Measurements from ENCODE around the gene CLASRP. TPM values are rescaled to one million over a fixed set of nuclear protein-coding genes. Genes with fewer than 3 reads are reported as not detected.

The CLASRP gene
- total and polyA plus RNA-seq, 9 of the 15 experiments (the other 6 are each of a cell fraction or from before 2014, with no cell fraction given) = 0.94 to 86.3 (median 44.0) TPM

DNA sequence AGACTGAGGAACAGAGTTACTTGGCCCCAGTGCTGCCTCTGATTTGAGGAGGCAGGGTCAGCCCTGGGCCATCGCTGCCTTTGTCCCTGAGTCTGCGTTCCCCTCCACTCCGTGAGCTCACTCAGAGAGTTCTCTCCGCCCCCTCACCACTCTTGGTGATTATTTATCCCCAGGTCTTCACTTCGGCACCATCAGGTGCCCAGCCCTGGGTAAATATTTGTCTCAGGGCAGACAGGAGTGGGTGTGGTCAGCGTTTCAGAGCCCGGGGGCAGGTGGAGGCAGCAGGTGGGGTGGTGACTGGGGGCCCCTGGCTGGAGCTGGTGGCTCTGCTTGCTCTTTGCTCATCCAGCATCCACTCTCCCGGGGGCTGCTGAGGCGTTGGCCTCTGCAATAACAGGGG, 74.8 kb downstream of the CLASRP start:
- Histone ChIP-seq H3K79me2 (ENCODE audit: control insufficient read depth, insufficient read depth, low read length) (peaks cover 85% of the 10 kb centered on the region), H3K27me3 (ENCODE audit: control insufficient read depth in 2 of 2, insufficient read depth in 2 of 2, low read length in 2 of 2) (no peaks in the 10 kb centered on the region), H3K4me2 (ENCODE audit: insufficient read depth, low read length) (no peak overlapping the region), H3K4me3 (no peak overlapping the region), H3K9me3 (replicated peaks; ENCODE audit: control insufficient read depth, insufficient read depth, low read depth, low read length) (no peaks in the 10 kb centered on the region), H2AFZ (ENCODE audit: low read depth, low read length) (no peak overlapping the region), H3K9me1 (ENCODE audit: control insufficient read depth, insufficient read depth, low read length) (peaks cover 5% of the 10 kb centered on the region), H4K20me1 (replicated peaks; ENCODE audit: control insufficient read depth, insufficient read depth, low read length) (peaks cover 34% of the 10 kb centered on the region), H3K36me3 (ENCODE audit: control insufficient read depth, insufficient read depth, low read length) (peaks cover 23% of the 10 kb centered on the region; the same call in 2 of the 3 replicates), H3K4me1 (replicated peaks in 1 of 2; ENCODE audit: control insufficient read depth in 2 of 2, insufficient read depth in 2 of 2, low read length in 2 of 2) (peaks cover 8 to 38% of the 10 kb centered on the region in 2 experiments; a peak in 4 of 5 replicates), H3K9ac (ENCODE audit: insufficient read depth in 1 of 2, low read depth in 2 of 2, low read length in 2 of 2) (no peak overlapping the region), H3K27ac (ENCODE audit: extremely low read depth, low read depth, low read length) (no peak overlapping the region)
- ChIA-PET POLR2A (interaction anchor here (1.4 to 1.5 kb wide), 2 partner anchors 10 to 13 kb away, joined by 4 to 6 read pairs; no protein-coding TSS in a partner anchor), CTCF (ENCODE audit: low intra/inter-chr PET ratio) (no interaction called here)
- FAIRE-seq (no peak), ATAC-seq (no peak), DNase-seq (ENCODE audit: extremely low read depth in 1 of 4, low spot score in 3 of 4) (no peak)
- BruUV-seq (replicated peaks) = no TSS peak
- 70% methylated on average over 9 of the region's 9 CpGs for WGBS (ENCODE audit: insufficient coverage, low coverage, missing lambda C conversion rate)
- intact Hi-C loops (cut with micrococcal nuclease) (no loop called here), in situ Hi-C loops (cut with MboI) (no loop called here)
- TF ChIP-seq JUND (IDR thresholded peaks at IDR 0.05; ENCODE audit: borderline replicate concordance, low read depth, low read length) = no peak
- no peak for TF ChIP-seq JUND (tag; IDR thresholded peaks at IDR 0.05; ENCODE audit: borderline replicate concordance, low read depth, low read length)
- no peak for TF ChIP-seq BRD4 (IDR thresholded peaks at IDR 0.05)
- TF ChIP-seq DIDO1 (tag; IDR thresholded peaks at IDR 0.05; ENCODE audit: low read depth) = no peak
- no peak for TF ChIP-seq ZNF766 (CRISPR knock-in tag; conservative IDR thresholded peaks at IDR 0.05)
- TF ChIP-seq, protein P1, sequence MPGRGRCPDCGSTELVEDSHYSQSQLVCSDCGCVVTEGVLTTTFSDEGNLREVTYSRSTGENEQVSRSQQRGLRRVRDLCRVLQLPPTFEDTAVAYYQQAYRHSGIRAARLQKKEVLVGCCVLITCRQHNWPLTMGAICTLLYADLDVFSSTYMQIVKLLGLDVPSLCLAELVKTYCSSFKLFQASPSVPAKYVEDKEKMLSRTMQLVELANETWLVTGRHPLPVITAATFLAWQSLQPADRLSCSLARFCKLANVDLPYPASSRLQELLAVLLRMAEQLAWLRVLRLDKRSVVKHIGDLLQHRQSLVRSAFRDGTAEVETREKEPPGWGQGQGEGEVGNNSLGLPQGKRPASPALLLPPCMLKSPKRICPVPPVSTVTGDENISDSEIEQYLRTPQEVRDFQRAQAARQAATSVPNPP (IDR thresholded peaks at IDR 0.05; ENCODE audit: borderline replicate concordance, insufficient read depth, insufficient read length) = no peak
- no peak for TF ChIP-seq ARHGAP35 (IDR thresholded peaks at IDR 0.05; ENCODE audit: partially characterized antibody)
- TF ChIP-seq, protein P2, sequence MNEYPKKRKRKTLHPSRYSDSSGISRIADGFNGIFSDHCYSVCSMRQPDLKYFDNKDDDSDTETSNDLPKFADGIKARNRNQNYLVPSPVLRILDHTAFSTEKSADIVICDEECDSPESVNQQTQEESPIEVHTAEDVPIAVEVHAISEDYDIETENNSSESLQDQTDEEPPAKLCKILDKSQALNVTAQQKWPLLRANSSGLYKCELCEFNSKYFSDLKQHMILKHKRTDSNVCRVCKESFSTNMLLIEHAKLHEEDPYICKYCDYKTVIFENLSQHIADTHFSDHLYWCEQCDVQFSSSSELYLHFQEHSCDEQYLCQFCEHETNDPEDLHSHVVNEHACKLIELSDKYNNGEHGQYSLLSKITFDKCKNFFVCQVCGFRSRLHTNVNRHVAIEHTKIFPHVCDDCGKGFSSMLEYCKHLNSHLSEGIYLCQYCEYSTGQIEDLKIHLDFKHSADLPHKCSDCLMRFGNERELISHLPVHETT (CRISPR knock-in tag; conservative IDR thresholded peaks at IDR 0.05 in 1 of 2, IDR thresholded peaks at IDR 0.05 in 1 of 2) = no peak
- TF ChIP-seq, protein P3, sequence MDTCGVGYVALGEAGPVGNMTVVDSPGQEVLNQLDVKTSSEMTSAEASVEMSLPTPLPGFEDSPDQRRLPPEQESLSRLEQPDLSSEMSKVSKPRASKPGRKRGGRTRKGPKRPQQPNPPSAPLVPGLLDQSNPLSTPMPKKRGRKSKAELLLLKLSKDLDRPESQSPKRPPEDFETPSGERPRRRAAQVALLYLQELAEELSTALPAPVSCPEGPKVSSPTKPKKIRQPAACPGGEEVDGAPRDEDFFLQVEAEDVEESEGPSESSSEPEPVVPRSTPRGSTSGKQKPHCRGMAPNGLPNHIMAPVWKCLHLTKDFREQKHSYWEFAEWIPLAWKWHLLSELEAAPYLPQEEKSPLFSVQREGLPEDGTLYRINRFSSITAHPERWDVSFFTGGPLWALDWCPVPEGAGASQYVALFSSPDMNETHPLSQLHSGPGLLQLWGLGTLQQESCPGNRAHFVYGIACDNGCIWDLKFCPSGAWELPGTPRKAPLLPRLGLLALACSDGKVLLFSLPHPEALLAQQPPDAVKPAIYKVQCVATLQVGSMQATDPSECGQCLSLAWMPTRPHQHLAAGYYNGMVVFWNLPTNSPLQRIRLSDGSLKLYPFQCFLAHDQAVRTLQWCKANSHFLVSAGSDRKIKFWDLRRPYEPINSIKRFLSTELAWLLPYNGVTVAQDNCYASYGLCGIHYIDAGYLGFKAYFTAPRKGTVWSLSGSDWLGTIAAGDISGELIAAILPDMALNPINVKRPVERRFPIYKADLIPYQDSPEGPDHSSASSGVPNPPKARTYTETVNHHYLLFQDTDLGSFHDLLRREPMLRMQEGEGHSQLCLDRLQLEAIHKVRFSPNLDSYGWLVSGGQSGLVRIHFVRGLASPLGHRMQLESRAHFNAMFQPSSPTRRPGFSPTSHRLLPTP (IDR thresholded peaks at IDR 0.05; ENCODE audit: borderline replicate concordance, extremely low read depth, insufficient read length) = no peak
- TF ChIP-seq, protein P4, sequence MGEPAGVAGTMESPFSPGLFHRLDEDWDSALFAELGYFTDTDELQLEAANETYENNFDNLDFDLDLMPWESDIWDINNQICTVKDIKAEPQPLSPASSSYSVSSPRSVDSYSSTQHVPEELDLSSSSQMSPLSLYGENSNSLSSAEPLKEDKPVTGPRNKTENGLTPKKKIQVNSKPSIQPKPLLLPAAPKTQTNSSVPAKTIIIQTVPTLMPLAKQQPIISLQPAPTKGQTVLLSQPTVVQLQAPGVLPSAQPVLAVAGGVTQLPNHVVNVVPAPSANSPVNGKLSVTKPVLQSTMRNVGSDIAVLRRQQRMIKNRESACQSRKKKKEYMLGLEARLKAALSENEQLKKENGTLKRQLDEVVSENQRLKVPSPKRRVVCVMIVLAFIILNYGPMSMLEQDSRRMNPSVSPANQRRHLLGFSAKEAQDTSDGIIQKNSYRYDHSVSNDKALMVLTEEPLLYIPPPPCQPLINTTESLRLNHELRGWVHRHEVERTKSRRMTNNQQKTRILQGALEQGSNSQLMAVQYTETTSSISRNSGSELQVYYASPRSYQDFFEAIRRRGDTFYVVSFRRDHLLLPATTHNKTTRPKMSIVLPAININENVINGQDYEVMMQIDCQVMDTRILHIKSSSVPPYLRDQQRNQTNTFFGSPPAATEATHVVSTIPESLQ (CRISPR knock-in tag; IDR thresholded peaks at IDR 0.05) = no peak
- TF ChIP-seq XRCC4 (IDR thresholded peaks at IDR 0.05; ENCODE audit: extremely low read depth, insufficient read depth, insufficient read length) = no peak
- TF ChIP-seq, protein P5, sequence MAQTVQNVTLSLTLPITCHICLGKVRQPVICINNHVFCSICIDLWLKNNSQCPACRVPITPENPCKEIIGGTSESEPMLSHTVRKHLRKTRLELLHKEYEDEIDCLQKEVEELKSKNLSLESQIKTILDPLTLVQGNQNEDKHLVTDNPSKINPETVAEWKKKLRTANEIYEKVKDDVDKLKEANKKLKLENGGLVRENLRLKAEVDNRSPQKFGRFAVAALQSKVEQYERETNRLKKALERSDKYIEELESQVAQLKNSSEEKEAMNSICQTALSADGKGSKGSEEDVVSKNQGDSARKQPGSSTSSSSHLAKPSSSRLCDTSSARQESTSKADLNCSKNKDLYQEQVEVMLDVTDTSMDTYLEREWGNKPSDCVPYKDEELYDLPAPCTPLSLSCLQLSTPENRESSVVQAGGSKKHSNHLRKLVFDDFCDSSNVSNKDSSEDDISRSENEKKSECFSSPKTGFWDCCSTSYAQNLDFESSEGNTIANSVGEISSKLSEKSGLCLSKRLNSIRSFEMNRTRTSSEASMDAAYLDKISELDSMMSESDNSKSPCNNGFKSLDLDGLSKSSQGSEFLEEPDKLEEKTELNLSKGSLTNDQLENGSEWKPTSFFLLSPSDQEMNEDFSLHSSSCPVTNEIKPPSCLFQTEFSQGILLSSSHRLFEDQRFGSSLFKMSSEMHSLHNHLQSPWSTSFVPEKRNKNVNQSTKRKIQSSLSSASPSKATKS (CRISPR knock-in tag; IDR thresholded peaks at IDR 0.05) = no peak
